Adipocyte (in vitro differentiated cells): ENCODE results near the gene WDR27.

Source experiments
- DNase-seq: peaks from one replicate; pipeline ENCODE4 v3.0.0-alpha.2; 2015; ENCODE audit warnings: low read depth
- H3K27me3 ChIP-seq: replicated peaks from 2 replicates; pipeline ENCODE4 v1.7.0; 2013; ENCODE audit warnings: mild to moderate bottlenecking, low read length, moderate library complexity; ENCODE audit not compliant: control insufficient read depth, insufficient read depth
- H3K36me3 ChIP-seq: 2 replicates; pipeline ENCODE4 v1.7.0; 2013; ENCODE audit warnings: low read length, mild to moderate bottlenecking, moderate library complexity; ENCODE audit not compliant: control insufficient read depth, insufficient read depth, severe bottlenecking
- H3K4me1 ChIP-seq: 2 replicates; pipeline ENCODE4 v1.7.0; 2013; ENCODE audit warnings: mild to moderate bottlenecking, low read length, moderate library complexity; ENCODE audit not compliant: control insufficient read depth, insufficient read depth
- H3K4me3 ChIP-seq: 2 replicates; pipeline ENCODE4 v1.7.0; 2013; ENCODE audit warnings: mild to moderate bottlenecking, low read length, moderate library complexity
- H3K9ac ChIP-seq: 2 replicates; pipeline ENCODE4 v1.7.0; 2013; ENCODE audit warnings: mild to moderate bottlenecking, low read length, moderate library complexity
- H3K9me3 ChIP-seq: 2 replicates; pipeline ENCODE4 v1.7.0; 2013; ENCODE audit warnings: mild to moderate bottlenecking, low read length, moderate library complexity; ENCODE audit not compliant: control insufficient read depth

WDR27 gene

DNA sequence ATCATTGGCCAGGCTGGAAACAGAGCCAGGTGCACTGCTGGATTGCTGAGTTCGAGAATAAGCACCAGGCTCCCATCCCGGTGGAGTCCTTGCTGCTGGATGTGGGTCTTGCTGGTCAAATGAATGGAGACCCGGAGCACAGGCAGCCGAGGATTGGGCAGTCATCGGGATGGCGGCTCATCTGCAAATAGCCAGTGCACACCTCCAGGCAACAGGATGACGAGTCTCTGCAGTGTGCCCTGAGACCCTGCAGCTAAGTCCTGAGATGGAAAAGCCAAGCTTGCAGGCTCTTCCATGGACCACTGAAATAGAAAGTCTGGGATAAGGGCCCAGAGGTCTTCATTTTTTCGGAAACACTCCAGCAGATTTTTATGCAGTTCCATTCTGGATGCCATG, 143.5 kb downstream of the WDR27 start:
- no peak overlapping the region for H3K9ac ChIP-seq
- DNase-seq, result no peak
- no peaks in the 10 kb centered on the region for H3K9me3 ChIP-seq
- no peaks in the 10 kb centered on the region for H3K4me1 ChIP-seq
- H3K4me3 ChIP-seq, result no peak overlapping the region
- no peaks in the 10 kb centered on the region for H3K36me3 ChIP-seq
- H3K27me3 ChIP-seq, result no peaks in the 10 kb centered on the region

- H3K9me3 ChIP-seq, result no peaks in the 10 kb centered on the region
- H3K9ac ChIP-seq, result no peak overlapping the region
- H3K36me3 ChIP-seq, result no peaks in the 10 kb centered on the region
- no peaks in the 10 kb centered on the region for H3K4me1 ChIP-seq
- DNase-seq, result no peak
- H3K4me3 ChIP-seq, result no peak overlapping the region
- H3K27me3 ChIP-seq, result no peaks in the 10 kb centered on the region
Observed at GRCh38 chr6:169557887-169558286, 143.9 kb downstream of the WDR27 start.

- Histone ChIP-seq H3K9ac (no peak overlapping the region), H3K4me3 (no peak overlapping the region), H3K4me1 (no peaks in the 10 kb centered on the region), H3K9me3 (no peaks in the 10 kb centered on the region), H3K36me3 (no peaks in the 10 kb centered on the region), H3K27me3 (no peaks in the 10 kb centered on the region)
- no peak for DNase-seq
Observed at GRCh38 chr6:169556758-169557548, 144.9 kb downstream of the WDR27 start.

GRCh38 chr6:169555971-169556617, 145.7 kb downstream of the WDR27 start:
- H3K27me3 ChIP-seq, result no peaks in the 10 kb centered on the region
- H3K9me3 ChIP-seq, result no peaks in the 10 kb centered on the region
- no peak overlapping the region for H3K4me3 ChIP-seq
- no peak overlapping the region for H3K9ac ChIP-seq
- H3K4me1 ChIP-seq, result no peaks in the 10 kb centered on the region
- no peaks in the 10 kb centered on the region for H3K36me3 ChIP-seq
- DNase-seq, result no peak

- H3K36me3 ChIP-seq, result no peaks in the 10 kb centered on the region
- H3K9ac ChIP-seq, result no peak overlapping the region
- H3K27me3 ChIP-seq, result no peaks in the 10 kb centered on the region
- H3K4me3 ChIP-seq, result no peak overlapping the region
- no peaks in the 10 kb centered on the region for H3K4me1 ChIP-seq
- DNase-seq, result no peak
- peaks cover 17% of the 10 kb centered on the region for H3K9me3 ChIP-seq
Observed at GRCh38 chr6:169545982-169546381, 155.8 kb downstream of the WDR27 start.

GRCh38 chr6:169543704-169544103, 158.1 kb downstream of the WDR27 start:
- H3K4me3 ChIP-seq, result no peak overlapping the region
- peaks cover 16% of the 10 kb centered on the region for H3K9me3 ChIP-seq
- no peak for DNase-seq
- H3K9ac ChIP-seq, result no peak overlapping the region
- peaks cover 7% of the 10 kb centered on the region for H3K4me1 ChIP-seq
- no peaks in the 10 kb centered on the region for H3K27me3 ChIP-seq
- no peaks in the 10 kb centered on the region for H3K36me3 ChIP-seq

GRCh38 chr6:169542491-169542890, 159.3 kb downstream of the WDR27 start:
- Histone ChIP-seq H3K9me3 (peaks cover 4% of the 10 kb centered on the region), H3K9ac (no peak overlapping the region), H3K27me3 (no peaks in the 10 kb centered on the region), H3K36me3 (no peaks in the 10 kb centered on the region), H3K4me3 (no peak overlapping the region), H3K4me1 (peaks cover 7% of the 10 kb centered on the region)
- DNase-seq, result no peak

DNA sequence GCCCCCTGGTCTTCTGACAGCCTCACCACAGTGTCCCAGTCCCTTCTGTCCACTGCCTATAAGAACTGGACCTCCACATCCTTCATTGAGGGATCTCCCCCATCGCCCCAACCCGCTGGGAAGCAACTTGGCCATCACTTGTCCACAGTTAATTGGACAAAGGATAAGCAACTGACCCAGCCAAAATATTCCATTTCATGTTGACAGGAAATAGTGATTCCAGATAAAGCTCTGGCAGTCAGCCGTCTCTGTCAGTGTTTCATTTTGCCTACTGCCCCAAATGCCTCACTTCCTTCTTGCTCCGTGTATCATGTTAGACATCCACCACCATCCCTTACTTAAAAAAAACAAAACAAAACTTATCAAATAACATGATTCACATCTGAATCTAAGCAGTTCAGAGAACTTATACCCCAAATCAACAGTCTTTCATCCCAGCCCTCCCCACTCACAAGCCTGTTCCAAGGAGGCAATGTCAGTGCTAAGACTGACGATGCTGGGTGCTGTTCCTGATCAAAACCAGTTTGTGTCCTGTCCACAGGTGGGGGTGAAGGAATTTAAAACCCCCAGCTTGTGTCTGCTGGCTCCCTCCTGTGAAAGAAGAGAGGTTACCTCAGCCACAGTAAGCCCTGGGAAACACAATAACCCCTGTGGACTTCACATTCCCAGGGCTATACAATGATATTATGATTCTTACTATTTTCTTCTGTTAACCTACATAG, 162.5 kb downstream of the WDR27 start:
- Histone ChIP-seq H3K4me1 (peaks cover 7% of the 10 kb centered on the region), H3K9me3 (peaks cover 16% of the 10 kb centered on the region), H3K9ac (no peak overlapping the region), H3K4me3 (peak overlapping the region; percentile 47), H3K27me3 (no peaks in the 10 kb centered on the region), H3K36me3 (no peaks in the 10 kb centered on the region)
- DNase-seq, result peak; percentile 14

DNA sequence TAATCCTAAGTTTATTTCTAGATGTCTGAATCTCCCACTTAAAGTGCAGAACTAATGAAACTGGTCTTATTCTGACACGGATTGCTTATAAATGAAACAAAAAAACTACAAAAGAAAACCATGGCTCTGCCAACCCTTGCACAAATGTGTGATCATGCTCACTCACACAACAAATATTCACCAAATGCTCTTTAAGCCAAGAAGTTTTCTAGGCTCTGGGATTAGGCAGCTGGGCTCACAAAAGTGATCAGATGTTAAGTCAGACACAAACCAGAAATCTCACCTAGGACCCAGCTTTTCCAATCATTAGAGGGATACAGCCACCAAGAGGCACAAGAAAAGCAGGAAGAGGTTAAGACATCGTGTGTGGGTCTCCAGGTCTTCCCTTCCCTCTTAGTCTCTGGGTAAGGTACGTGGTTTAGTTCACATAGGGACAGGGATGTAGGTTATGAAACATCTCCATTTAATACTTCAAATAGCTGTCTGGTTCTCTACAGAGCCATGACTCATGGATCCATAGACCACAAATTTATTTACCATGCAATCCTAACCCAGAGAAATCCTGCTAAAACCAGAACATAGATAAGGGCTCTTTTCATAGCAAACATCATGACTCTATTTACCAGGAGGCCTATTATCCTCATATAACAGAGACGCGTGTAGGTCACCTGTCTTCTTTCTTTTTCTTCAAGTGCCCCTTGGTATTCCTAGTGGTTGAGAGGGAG, 165.2 kb downstream of the WDR27 start:
- Histone ChIP-seq H3K4me3 (no peak overlapping the region), H3K27me3 (no peaks in the 10 kb centered on the region), H3K9ac (no peak overlapping the region), H3K36me3 (no peaks in the 10 kb centered on the region), H3K4me1 (peaks cover 7% of the 10 kb centered on the region), H3K9me3 (peaks cover 25% of the 10 kb centered on the region)
- peak; percentile 57 for DNase-seq

GRCh38 chr6:169534039-169534421, 167.8 kb downstream of the WDR27 start:
- no peaks in the 10 kb centered on the region for H3K27me3 ChIP-seq
- H3K9ac ChIP-seq, result no peak overlapping the region
- no peak overlapping the region for H3K4me3 ChIP-seq
- H3K4me1 ChIP-seq, result peaks cover 16% of the 10 kb centered on the region
- H3K9me3 ChIP-seq, result peaks cover 25% of the 10 kb centered on the region
- no peak for DNase-seq
- H3K36me3 ChIP-seq, result no peaks in the 10 kb centered on the region
